NCI-H1105 (cell line): Measurements from ENCODE around the gene LRRC32.
A peak's percentile ranks its signal among the peaks of the same experiment; 100 is the strongest.
"Not testable (repeated sequence)": the region's sequence is repeated elsewhere in the genome, so short reads cannot be mapped to it uniquely, and the experiment has no call there.

Experiments used
- DNase-seq: peaks from one replicate; lab custom pipeline; 2025; lab: John Stamatoyannopoulos, UW

Gene LRRC32

GRCh38 chr11:76610871-76611475, 59.6 kb downstream of the LRRC32 start:
- peak; percentile 77 for DNase-seq

- DNase-seq, result no peak
These were observed 60.2 kb downstream of the LRRC32 start for GRCh38 chr11:76610371-76610770.

- DNase-seq, result no peak
These were observed 60.7 kb downstream of the LRRC32 start for GRCh38 chr11:76609736-76610370.

- not testable (repeated sequence) for DNase-seq
These were observed 61.6 kb downstream of the LRRC32 start for GRCh38 chr11:76608879-76609460.

- DNase-seq, result not testable (repeated sequence)
These were observed 62.3 kb downstream of the LRRC32 start for GRCh38 chr11:76608228-76608627.
